CD4-positive, alpha-beta T cell treated with Interleukin-6 for 4 hours (primary cell): ENCODE data around the gene PGD.

ENCODE experiments used
- DNase-seq: peaks from one replicate; pipeline ENCODE4 v3.0.0-alpha.2; 2020; ENCODE audit warnings: mixed read lengths

PGD gene

GRCh38 chr1:10398734-10399443 lies at the start of gene PGD:
Gene PGD, plus strand, starts transcription at chr1:10399064. Its CDS starts 54 bp downstream, at chr1:10399118.
- peak; percentile 99 for DNase-seq

GRCh38 chr1:10353282-10353681 lies 45.6 kb upstream of the PGD start:
- DNase-seq: no peak

- DNase-seq: no peak
These were observed 45.2 kb upstream of the PGD start for GRCh38 chr1:10353693-10354092.

- no peak for DNase-seq
These were observed 38.8 kb upstream of the PGD start for GRCh38 chr1:10360045-10360444.

- DNase-seq: no peak
These were observed 37.3 kb upstream of the PGD start for GRCh38 chr1:10361515-10361914.

GRCh38 chr1:10368194-10368593 lies 30.7 kb upstream of the PGD start:
- DNase-seq: no peak

GRCh38 chr1:10374442-10374860 lies 24.4 kb upstream of the PGD start:
- no peak for DNase-seq

- peak; percentile 41 for DNase-seq
These were observed 21.4 kb upstream of the PGD start for GRCh38 chr1:10377365-10378029.

- no peak for DNase-seq
These were observed 20.6 kb upstream of the PGD start for GRCh38 chr1:10378081-10378841.

- DNase-seq: no peak
These were observed 19.7 kb upstream of the PGD start for GRCh38 chr1:10379101-10379620.

GRCh38 chr1:10379676-10380075 lies 19.2 kb upstream of the PGD start:
- no peak for DNase-seq

- no peak for DNase-seq
These were observed 18.1 kb upstream of the PGD start for GRCh38 chr1:10380594-10381275.

- DNase-seq: no peak
These were observed 15.2 kb upstream of the PGD start for GRCh38 chr1:10383630-10384029.

- no peak for DNase-seq
These were observed 14.6 kb upstream of the PGD start for GRCh38 chr1:10384219-10384618.

- DNase-seq: no peak
These were observed 11.8 kb upstream of the PGD start for GRCh38 chr1:10386761-10387676.

- no peak for DNase-seq
These were observed 11.0 kb upstream of the PGD start for GRCh38 chr1:10387677-10388386.

- no peak for DNase-seq
These were observed 10.5 kb upstream of the PGD start for GRCh38 chr1:10388387-10388715.

GRCh38 chr1:10389271-10389973 lies 9.4 kb upstream of the PGD start:
- DNase-seq: no peak

GRCh38 chr1:10396870-10397269 lies 2.0 kb upstream of the PGD start:
- DNase-seq: no peak

- no peak for DNase-seq
These were observed 558 bp upstream of the PGD start for GRCh38 chr1:10398278-10398733.
